Upper lobe of right lung (tissue), 1 donor: ENCODE results near the gene LIG1. TPM values are rescaled to one million over a fixed set of nuclear protein-coding genes. Genes with fewer than 3 reads are reported as not detected.

Experiments used
- ATAC-seq: fragments of 200-7000 bp; cut with Tn5 transposase; one replicate; pipeline ENCODE4 v1.9.1; 2020; ENCODE audit warnings: mild to moderate bottlenecking, moderate library complexity
- DNase-seq: peaks from one replicate; pipeline ENCODE4 v3.0.0-alpha.2; 2020
- H3K27ac ChIP-seq: fragments of 200-600 bp; one replicate; pipeline ENCODE4 v1.8.0; 2022
- H3K27me3 ChIP-seq: fragments of 200-600 bp; one replicate; pipeline ENCODE4 v1.8.0; 2022; ENCODE audit warnings: mild to moderate bottlenecking
- H3K36me3 ChIP-seq: fragments of 200-600 bp; one replicate; pipeline ENCODE4 v1.8.0; 2022
- H3K4me1 ChIP-seq: fragments of 200-600 bp; one replicate; pipeline ENCODE4 v1.8.0; 2022
- H3K4me3 ChIP-seq: fragments of 200-600 bp; one replicate; pipeline ENCODE4 v1.8.0; 2022; ENCODE audit warnings: mild to moderate bottlenecking
- H3K9me3 ChIP-seq: fragments of 200-600 bp; one replicate; pipeline ENCODE4 v1.8.0; 2022
- intact Hi-C: fragments of 100-400 bp; cut with DNase I; formaldehyde crosslinking; loops from one replicate; pipeline ENCODE4 v1.11.0; 2022
- total RNA-seq: library from RNA; stranded (reverse); fragmentation: NEBNext Ultra II Directional; extraction: Animal tissue kit (Norgen Biotek cat#: 25700); gene quantifications from one replicate; pipeline ENCODE4 v1.2.1, GENCODE V29; 2021
- TF ChIP-seq, protein P1 (sequence below): fragments of 200-600 bp; IDR thresholded peaks from one replicate; pipeline ENCODE4 v1.8.0; 2022; ENCODE audit warnings: antibody characterized with exemption
- donor health status: DM: no; HTN: yes; CAD: no; lungs with severe emphysema.

Gene LIG1
- total RNA-seq, 1 donor from 2014 or later: 17.7 TPM

DNA sequence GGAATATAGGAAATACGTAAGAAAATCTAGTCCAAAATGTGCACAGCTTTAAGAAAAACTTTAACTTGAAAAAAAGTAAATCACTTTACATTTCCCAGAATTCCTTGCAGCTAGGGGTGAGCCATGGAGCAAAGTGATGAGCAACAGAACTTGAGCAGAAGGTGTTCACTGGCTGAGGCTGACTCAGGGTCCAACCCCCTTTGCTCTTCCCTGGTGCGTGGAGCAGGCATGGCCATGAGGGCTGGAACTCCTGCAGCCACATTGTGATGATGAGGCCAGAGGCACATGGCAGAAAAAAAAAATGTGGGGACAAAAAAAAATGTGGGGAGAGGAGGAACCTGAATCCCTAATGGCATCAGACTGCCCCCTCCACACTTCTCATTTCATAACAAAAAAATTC lies 49.6 kb downstream of the LIG1 start:
- Histone ChIP-seq H3K27me3 (no peaks in the 10 kb centered on the region), H3K36me3 (no peaks in the 10 kb centered on the region), H3K27ac (no peak overlapping the region), H3K9me3 (no peaks in the 10 kb centered on the region), H3K4me1 (peaks cover 8% of the 10 kb centered on the region), H3K4me3 (no peak overlapping the region)
- ATAC-seq: no peak
- intact Hi-C loops: no loop called here
- DNase-seq: no peak
- TF ChIP-seq, protein P1, sequence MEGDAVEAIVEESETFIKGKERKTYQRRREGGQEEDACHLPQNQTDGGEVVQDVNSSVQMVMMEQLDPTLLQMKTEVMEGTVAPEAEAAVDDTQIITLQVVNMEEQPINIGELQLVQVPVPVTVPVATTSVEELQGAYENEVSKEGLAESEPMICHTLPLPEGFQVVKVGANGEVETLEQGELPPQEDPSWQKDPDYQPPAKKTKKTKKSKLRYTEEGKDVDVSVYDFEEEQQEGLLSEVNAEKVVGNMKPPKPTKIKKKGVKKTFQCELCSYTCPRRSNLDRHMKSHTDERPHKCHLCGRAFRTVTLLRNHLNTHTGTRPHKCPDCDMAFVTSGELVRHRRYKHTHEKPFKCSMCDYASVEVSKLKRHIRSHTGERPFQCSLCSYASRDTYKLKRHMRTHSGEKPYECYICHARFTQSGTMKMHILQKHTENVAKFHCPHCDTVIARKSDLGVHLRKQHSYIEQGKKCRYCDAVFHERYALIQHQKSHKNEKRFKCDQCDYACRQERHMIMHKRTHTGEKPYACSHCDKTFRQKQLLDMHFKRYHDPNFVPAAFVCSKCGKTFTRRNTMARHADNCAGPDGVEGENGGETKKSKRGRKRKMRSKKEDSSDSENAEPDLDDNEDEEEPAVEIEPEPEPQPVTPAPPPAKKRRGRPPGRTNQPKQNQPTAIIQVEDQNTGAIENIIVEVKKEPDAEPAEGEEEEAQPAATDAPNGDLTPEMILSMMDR: no peak

GRCh38 chr19:48118131-48118517 lies 52.0 kb downstream of the LIG1 start:
- H3K4me3 ChIP-seq: no peak overlapping the region
- TF ChIP-seq, protein P1: no peak
- intact Hi-C loops: no loop called here
- DNase-seq (no peak), ATAC-seq (no peak)
- H3K27ac ChIP-seq: no peak overlapping the region
- H3K4me1 ChIP-seq: peaks cover 7% of the 10 kb centered on the region
- H3K36me3 ChIP-seq: no peaks in the 10 kb centered on the region
- no peaks in the 10 kb centered on the region for H3K9me3 ChIP-seq
- H3K27me3 ChIP-seq: no peaks in the 10 kb centered on the region

GRCh38 chr19:48117515-48118130 lies 52.5 kb downstream of the LIG1 start:
- Histone ChIP-seq H3K27me3 (no peaks in the 10 kb centered on the region), H3K27ac (no peak overlapping the region), H3K4me1 (peaks cover 3% of the 10 kb centered on the region), H3K36me3 (no peaks in the 10 kb centered on the region), H3K4me3 (no peak overlapping the region), H3K9me3 (no peaks in the 10 kb centered on the region)
- ATAC-seq: no peak
- DNase-seq: no peak
- intact Hi-C loops: no loop called here
- TF ChIP-seq, protein P1: no peak

GRCh38 chr19:48113190-48113917 lies 56.8 kb downstream of the LIG1 start:
- Histone ChIP-seq H3K27me3 (no peaks in the 10 kb centered on the region), H3K4me3 (no peak overlapping the region), H3K4me1 (peaks cover 5% of the 10 kb centered on the region), H3K9me3 (no peaks in the 10 kb centered on the region), H3K27ac (no peak overlapping the region), H3K36me3 (no peaks in the 10 kb centered on the region)
- ATAC-seq (no peak), DNase-seq (no peak)
- intact Hi-C loops: no loop called here
- TF ChIP-seq, protein P1: no peak

DNA sequence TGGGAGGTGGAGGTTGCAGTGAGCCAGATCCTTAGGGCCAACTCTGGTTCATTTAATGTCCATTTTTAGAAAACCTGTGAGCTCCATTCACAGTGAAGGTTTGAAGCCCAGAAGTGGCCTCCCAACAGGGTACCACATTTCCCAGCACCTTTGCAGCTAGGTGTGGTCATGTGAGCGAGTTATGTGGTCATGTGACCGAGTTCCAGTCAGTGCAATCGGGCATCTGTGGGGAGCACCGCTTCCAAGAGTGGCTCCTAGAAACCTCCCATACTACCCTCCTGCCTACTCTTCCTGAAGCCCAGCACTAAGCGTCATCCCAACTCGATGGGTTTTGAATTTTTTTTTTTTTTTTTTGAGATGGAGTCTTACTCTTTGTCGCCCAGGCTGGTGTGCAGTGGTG lies 58.9 kb downstream of the LIG1 start:
- TF ChIP-seq, protein P1: no peak
- no peak overlapping the region for H3K4me3 ChIP-seq
- peak overlapping the region; percentile 89 for H3K27ac ChIP-seq
- no peaks in the 10 kb centered on the region for H3K27me3 ChIP-seq
- ATAC-seq (no peak), DNase-seq (no peak)
- no peaks in the 10 kb centered on the region for H3K36me3 ChIP-seq
- intact Hi-C loops: no loop called here
- peaks cover 5% of the 10 kb centered on the region for H3K4me1 ChIP-seq
- no peaks in the 10 kb centered on the region for H3K9me3 ChIP-seq
